AG08396 (cell line): Measurements from ENCODE around the gene TSPAN8.
"Not testable (repeated sequence)": the region's sequence is repeated elsewhere in the genome, so short reads cannot be mapped to it uniquely, and the experiment has no call there.

Source experiments
- DNase-seq: peaks from one replicate; pipeline ENCODE4 v3.0.0; 2012; ENCODE audit warnings: low spot score, mixed read lengths

TSPAN8 gene

DNA sequence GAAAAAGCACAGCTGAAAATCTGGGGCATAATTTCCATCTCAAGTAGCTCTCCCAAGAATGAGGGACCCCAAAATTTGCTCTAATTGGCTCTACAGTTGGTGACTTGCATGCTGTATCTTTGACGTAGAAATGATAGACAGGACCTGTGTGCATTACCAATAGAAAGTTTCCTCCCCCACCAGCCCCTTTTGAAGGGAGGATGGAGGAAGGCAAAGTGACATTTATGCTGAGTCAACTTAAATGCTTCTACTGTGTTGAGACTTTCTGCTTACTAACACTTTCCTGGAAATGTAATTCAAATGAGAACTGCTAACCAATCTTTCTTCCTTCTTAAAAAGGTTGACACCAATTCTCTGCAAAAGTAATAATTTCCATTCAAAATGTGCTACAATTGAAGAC, 31.9 kb downstream of the TSPAN8 start:
- no peak for DNase-seq

DNA sequence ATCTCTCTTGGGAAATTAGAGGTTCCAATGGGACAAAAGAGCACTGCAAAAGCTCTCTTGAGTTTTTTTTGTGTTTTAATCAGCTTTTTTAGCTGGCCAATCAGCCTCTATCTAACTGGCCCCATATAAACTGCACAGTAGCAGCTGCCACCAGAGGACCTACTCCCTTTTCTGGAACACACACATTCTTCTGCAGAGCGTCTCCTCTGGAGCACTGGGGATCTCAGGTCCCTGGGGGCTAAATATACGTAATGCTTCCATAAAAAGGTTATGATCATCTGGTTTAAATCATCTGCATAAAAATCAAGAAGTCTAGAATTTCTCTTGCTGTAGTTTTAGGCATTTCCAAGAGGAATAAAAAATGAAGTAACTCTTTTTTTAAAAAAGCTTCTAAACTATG, 32.3 kb downstream of the TSPAN8 start:
- no peak for DNase-seq

GRCh38 chr12:71124835-71125460, 32.9 kb downstream of the TSPAN8 start:
- no peak for DNase-seq

DNA sequence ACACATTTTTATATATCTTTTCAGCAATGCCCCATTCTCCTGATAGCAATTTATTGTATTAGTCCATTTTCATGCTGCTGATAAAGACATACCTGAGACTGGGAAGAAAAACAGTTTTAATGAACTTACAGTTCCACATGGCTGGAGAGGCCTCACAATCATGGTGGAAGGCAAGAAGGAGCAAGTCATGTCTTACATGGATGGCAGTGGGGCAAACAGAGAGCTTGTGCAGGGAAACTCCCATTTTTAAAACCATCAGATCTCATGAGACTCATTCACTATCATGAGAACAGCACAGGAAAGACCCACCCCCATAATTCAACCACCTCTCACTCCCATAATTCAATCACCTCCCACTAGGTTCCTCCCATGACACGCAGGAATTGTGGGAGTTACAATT, 44.7 kb downstream of the TSPAN8 start:
- DNase-seq = not testable (repeated sequence)

DNA sequence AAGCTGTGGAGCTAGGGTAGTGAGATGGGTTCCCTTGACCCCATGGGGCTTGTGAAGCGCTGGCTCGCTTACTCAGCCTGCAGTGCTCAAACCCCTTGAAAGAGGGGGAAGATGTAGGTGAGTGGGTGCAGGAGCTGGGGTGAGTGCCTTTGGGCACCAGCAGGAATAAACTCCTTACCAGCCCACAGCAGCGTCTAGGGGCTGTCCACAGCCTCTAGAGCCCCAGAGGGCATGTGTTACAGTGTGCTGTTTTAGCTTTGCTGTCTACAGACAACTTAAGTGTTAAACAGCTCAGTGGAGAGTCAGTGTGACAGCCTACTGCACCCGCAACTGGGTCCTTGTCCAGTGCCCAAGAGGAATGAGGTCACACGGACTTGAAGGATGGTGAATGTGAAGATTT, 48.0 kb downstream of the TSPAN8 start:
- no peak for DNase-seq

GRCh38 chr12:71108355-71108754, 49.4 kb downstream of the TSPAN8 start:
- no peak for DNase-seq

DNA sequence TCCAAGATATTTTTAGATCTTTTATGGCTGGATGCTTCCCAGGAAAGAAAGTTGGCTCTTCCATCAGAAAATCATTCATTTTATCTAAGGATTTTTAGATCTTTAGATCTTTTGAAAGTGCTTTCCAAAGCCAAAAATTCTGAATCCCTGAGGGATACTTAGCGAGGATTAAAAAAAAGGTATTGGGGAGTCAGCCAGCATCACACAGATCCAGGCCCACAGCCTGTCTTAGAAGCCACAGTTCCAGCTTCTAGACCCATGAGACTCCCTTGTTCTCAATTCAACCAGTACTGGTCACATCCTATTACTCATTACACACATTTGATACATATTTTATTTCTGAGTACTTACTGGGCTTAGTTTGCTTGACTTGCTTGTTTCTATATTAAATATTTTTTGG, 49.9 kb downstream of the TSPAN8 start:
- DNase-seq = no peak

DNA sequence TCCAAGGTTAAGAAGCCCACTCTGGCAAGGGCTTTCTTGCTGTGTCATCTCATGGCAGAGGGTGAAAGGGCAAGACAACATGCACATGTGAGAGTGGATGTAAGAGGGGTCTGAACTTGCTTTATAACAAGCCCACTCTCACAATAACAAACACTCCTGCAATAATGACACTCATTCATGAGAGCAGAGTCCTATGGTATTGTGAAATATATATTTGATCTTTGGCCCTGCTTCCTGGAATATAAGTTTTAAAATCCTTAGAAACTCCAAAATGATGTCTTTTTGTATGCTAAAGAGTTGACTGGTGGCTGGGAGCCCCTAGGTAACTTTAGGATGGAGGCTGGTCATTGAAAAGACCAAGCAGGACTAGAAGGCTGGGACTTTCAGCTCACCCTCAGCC, 51.8 kb downstream of the TSPAN8 start:
- DNase-seq = no peak

GRCh38 chr12:71092290-71092689, 65.5 kb downstream of the TSPAN8 start:
- no peak for DNase-seq

DNA sequence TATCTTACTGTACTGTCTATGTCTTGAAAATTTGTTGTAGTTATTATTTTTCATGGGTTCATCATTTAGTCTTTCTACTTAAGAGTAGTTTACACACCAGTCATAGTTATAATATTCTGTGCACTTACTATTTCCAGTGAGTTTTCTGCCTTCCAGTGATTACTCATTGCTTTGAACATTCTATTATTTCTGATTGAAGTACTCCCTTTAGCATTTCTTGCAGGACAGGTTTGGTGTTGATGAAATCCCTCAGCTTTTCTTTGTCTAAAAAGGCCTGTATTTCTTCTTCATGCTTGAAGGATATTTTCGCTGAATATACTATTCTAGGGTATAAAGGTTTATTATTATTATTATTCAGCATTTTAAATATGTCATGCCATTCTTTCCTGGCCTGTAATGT, 66.8 kb downstream of the TSPAN8 start:
- no peak for DNase-seq

DNA sequence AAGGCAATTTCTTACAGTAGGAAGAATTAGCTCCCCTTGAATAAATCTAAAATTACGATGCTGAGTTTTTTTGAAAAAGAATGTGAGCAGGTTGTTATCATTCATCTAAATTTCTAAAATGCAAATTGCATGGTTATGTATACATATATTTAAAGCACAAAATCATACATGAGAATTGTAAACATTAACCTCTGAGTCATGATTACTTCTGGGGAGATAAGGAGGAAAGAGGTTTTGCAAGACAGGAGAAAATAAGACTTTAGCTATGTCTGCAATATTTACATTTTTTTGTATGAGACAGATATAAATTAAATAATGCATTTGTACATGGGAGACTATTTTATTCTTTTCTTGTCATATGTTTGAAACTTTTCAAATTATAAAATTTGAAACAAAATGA, 72.2 kb downstream of the TSPAN8 start:
- no peak for DNase-seq

- no peak for DNase-seq
Observed at GRCh38 chr12:71075743-71076142, 82.1 kb downstream of the TSPAN8 start.
